GM21447 (cell line): ENCODE data around the gene BMPR1B.
"Not testable (repeated sequence)": the region's sequence is repeated elsewhere in the genome, so short reads cannot be mapped to it uniquely, and the experiment has no call there.

ENCODE experiments used
- ATAC-seq: cut with Tn5 transposase; IDR thresholded peaks from one replicate; pipeline ENCODE4 v1.9.1; 2021; ENCODE audit not compliant: unreplicated experiment

The BMPR1B gene

DNA sequence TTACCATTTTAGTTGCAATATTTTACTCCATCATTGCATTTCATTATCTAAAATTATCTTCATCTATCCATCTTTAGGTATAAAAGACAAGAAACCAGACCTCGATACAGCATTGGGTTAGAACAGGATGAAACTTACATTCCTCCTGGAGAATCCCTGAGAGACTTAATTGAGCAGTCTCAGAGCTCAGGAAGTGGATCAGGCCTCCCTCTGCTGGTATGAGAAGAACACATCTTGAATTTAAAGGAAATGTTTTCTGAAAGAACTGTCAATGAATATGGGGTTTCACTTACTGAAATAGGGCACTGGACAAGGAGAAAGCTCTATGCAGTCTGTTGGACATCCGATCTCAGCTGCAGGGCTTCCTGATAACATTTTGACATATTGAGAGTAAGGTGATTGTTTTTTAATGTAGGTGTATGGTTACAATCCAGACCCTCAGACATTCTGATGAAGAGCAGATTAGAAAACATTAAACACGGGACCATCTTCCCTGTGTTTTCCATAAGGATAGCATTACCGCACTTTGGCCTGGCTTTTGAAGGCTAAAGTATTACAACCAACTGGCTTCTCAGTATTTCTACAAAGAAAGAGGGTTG, 367.2 kb downstream of the BMPR1B start:
- no peak for ATAC-seq

DNA sequence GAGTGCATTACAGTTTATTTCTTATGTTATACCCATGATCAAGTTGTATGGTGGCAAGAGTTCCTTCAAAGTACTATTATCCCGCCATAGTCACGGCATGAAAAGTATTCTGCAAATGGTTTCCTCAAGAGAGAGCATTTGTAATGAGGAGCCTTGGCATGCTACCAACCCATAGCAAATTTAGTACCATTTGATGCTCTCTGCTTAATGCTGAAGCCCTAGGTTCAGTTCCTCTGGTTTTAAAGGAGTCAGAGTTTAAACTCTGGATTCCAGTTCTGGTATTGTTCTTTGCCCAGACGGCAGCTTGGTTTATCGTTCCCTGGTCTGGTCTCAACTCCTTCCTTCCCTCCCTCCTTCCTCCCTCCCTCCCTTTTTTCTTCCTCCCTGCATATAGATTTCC, 371.3 kb downstream of the BMPR1B start:
- ATAC-seq, result no peak

DNA sequence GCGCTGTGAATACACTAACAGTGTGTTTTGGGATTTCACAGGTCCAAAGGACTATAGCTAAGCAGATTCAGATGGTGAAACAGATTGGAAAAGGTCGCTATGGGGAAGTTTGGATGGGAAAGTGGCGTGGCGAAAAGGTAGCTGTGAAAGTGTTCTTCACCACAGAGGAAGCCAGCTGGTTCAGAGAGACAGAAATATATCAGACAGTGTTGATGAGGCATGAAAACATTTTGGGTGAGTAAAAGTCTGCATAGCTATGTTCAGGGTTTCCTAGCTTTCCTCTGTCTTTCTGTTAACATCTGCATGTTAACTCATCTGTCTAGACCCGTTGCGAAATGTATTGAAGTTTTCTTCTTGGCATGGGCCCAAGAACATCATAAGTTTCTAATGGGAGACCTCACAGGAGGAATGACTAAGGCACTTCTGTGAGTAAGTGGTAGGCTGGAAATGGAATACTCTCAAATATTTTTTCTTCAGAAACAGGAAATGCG, 372.1 kb downstream of the BMPR1B start:
- no peak for ATAC-seq

DNA sequence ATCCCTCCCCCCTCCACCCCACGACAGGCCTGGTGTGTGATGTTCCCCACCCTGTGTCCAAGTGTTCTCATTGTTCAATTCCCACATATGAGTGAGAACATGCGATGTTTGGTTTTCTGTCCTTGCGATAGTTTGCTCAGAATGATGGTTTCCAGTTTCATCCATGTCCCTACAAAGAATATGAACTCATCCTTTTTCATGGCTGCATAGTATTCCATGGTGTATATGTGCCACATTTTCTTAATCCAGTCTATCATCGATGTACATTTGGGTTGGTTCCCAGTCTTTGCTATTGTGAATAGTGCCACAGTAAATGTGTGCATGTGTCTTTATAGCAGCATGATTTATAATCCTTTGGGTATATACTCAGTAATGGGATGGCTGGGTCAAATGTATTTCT, 376.3 kb downstream of the BMPR1B start:
- ATAC-seq, result not testable (repeated sequence)

DNA sequence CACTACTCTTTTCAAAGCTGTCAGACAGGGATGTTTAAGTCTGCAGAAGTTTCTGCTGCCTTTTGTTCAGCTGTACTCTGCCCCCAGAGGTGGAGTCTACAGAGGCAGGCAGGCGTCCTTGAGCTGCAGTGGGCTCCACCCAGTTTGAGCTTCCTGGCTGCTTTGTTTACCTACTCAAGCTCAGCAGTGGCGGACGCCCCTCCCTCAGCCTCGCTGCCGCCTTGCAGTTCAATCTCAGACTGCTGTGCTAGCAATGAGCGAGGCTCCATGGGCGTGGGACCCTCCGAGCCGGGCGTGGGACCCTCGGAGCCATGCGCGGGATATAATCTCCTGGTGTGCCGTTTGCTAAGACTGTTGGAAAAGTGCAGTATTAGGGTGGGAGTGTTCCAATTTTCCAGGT, 381.7 kb downstream of the BMPR1B start:
- ATAC-seq, result not testable (repeated sequence)

DNA sequence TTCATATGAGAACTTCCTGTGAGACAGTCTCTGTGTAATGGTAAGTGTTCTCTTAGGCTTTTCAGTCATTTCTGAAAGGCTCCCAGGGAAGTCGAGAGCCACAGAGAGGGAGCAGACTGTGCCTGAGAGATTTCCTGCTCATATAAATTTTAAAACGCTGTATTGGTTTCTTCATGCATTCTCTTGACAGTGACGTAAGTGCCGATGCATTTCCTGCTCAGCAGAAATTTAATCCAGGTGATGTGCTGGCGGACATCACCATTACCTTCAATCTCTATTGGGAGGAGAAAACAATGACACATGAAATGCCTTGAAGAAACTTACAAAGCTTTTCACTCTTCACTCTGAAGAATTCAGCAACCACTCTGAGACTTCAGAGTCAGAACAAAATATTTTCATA, 383.6 kb downstream of the BMPR1B start:
- no peak for ATAC-seq

DNA sequence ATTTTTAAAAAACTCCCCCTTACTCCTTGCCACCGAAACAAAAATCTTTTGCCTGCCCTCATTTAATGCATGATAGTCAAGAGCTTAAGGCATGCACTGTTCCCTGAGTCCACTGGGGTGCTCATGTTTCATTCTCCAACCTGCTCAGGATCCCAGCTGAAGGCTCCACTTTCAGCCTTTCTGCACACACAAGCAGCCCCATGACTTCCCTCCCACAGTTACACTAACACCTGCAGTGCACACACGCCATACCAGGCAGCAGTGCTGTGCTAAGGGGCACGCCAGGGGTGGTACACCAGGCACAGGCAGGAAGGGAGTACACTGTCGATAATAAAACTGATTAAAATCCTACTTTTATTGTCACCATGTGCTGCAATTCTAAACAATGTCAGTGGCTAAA, 385.2 kb downstream of the BMPR1B start:
- no peak for ATAC-seq

DNA sequence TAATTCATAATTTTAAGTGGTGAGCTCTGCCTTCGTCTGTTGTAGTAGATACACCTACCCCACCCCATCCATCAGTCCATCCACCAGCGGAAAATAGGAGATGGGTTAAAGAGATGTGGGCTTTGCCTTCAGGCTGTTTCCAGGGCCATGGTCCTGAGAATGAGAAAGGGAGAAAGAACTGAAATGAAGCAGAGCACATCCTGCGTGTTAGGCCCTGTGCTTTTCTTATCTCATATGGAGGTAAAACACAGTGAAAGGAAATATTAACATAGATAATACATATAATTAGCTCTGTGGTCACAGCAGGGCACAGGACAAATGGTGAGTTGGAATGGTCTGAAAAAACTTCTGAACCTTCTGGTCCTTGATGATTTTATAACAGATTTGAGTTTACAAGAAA, 393.5 kb downstream of the BMPR1B start:
- ATAC-seq, result no peak

DNA sequence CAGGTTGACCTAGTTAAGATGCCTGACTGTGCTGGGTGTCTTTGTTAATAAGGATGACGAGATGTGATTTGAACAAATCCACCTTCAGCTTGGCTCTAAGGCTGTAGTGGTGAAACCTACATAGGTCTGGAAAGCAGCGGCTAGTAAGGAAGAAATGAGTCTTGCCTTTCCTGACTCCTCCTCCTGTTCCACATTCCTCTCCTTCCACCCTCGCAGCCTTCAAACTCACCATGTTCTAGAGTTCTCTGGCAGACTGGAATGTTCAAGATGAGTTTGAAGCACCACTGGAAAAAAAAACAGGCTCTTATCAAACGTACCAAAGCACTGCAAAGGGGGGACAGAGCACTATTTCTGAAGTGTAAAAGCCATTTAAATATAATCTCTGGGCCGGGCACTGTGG, 395.4 kb downstream of the BMPR1B start:
- no peak for ATAC-seq

DNA sequence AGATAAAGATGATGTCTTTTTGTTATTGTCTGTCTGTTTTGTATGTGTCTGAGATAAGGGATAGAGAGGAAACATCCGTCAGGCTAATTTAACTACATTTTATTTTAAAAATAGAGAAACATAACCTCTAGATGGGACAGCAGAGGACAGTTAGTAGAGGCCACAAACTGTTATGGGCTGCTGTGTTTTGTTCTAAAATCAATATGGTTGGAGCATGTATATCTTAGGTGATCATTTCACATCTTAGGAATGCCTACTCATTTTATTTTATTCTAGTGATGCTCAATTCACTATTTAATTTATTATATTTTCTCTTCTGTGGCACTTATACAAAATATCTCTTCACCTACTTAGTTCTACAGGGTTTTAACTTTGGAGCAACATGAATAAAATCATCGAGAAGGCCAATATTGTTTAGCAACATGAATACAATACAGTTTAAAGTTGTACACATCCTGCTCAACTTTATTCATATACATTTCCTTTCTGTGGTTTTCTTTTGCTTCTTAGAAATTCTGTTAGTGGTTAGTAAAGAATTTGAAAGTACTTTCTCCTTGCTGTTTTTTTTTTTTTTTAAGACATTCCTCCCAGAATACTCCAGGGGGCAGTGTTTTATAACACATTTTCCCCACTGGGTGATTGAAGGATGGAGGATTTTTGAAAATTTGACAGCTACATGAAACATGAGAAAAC, 398.1 kb downstream of the BMPR1B start:
- no peak for ATAC-seq

DNA sequence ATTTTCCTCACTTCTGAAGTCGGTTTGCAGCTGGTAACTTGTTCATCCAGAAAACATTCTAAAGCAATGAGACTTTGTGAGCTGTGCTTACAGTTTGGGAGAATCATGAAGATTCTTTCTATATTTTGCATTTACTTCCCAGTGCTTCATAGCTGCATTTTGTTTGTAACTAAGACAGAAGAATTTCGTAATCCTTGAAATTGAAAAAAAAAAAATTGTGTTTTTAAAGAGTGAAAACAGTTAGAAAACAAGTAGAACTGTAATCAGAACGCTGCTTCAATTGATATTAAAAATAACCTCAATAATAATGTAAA, 398.7 kb downstream of the BMPR1B start:
- no peak for ATAC-seq

DNA sequence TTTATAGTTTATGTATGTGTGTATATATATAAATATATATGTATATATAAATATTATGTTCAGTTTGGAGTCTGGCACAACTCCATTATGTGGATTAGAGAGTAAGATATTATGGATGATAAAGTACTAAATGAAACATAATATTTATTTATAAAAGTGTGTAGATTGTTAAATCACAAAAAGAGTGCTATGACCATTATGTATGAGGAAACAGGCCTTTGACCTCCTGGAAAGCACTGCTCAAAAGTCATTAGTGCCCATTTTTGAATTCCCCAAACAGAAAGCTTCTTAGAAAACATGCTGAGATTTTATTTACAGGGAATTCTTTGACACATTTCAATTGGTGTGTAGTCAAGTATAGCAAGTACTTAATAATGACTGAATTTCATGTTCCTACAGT, 399.8 kb downstream of the BMPR1B start:
- ATAC-seq, result no peak

DNA sequence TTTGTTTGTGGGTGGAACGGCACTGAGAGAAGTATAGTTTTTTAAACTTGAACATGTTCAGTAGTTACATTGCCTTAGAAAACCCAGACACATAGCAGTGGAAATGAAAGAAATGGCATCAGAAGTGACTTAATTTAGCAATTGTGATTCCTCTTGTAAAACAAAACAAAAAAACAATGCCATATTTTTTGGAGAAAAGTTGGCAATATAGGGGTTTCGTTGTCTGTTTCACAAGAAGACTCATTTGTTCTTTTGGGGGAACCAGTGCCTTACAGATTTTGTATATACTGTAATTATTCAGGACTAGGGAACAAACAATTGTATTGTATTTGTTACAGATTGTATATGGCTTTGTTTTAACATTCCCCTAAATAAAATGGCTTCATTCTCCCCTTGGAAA, 400.3 kb downstream of the BMPR1B start:
- no peak for ATAC-seq

DNA sequence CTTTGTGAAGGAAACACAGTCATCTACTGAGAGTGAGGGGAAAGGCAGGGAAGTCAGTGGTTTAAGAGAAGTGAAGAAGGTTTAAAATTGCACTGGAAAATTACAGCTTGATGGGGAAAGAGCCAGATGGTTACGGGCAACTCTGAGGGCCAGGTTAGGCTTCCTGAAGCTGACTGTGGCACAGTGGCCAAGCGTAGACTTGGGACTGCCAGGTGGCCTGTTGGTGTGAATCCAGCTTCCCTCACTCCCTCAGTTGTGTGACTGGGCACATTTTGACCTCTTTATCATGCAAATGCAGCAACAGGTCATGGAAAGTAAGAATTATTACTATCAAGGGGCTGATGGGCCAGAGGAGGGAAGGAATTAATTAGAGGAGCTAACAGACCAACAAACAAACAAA, 400.9 kb downstream of the BMPR1B start:
- no peak for ATAC-seq

DNA sequence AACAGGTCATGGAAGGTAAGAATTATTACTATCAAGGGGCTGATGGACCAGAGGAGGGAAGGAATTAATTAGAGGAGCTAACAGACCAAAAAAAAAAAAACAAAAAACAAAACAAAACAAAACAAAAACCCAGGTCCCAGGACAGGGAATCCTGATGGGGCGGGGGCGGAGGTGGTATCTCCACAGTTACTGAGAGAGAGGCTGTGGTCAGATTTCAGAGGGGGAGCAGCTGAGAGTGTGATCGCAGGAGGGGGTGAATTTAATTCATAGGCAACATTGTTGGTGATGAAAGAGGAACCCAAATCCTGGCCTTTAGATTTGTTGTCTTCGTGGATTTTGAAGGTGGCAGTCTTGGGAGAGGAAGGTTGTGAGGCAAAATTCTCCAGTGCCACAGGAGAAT, 401.6 kb downstream of the BMPR1B start:
- no peak for ATAC-seq

DNA sequence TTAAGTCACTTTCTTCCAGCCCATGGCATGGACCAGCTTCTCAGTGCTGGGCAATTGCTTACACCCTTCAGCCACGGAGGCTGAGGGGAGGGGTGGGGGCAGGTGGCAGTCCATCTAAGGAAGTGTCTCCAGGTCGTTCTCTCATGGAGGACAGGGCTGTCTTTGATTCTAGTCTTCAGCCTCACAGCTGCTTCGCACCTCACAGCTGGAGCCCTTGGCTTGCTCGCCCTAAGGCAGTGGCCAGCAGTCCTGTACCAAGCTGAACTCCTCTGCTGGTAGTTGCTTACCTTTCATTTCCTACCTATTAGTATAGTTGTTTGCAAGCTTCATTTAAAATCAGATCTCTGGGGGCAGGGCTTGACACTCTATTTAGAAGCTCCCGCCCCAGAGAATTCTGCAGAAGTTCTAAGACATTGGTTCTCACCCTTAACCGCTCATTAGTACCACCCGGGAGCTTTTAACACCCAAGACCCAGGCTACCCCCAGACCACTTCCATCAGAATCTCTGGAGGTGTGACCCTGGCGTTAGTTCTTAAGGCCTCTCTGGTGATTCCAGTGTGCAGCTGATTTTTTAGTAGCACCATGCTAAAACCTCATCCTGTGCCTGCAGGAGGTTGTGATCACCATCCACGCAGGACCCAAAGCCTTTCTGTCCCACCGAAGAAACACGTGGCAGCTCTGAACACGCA, 404.2 kb downstream of the BMPR1B start:
- ATAC-seq, result no peak

DNA sequence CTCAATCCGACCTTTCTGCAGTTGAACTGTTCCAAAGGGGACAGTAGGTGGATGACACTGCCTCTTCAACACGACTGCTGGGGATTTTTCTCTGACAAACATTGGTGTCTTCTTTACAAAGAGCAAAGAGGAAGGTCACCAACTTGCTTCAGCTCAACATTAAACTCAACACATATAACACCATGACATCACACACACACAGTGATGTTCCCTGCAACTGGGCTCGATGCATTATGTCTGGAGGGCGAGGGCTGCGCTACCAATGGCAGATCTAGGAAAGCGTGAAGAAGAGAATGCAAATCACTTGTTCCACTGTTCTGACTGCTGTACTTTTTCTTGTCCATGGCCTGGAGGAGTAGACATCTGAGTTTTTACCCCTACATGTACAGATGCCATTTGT, 405.1 kb downstream of the BMPR1B start:
- no peak for ATAC-seq

DNA sequence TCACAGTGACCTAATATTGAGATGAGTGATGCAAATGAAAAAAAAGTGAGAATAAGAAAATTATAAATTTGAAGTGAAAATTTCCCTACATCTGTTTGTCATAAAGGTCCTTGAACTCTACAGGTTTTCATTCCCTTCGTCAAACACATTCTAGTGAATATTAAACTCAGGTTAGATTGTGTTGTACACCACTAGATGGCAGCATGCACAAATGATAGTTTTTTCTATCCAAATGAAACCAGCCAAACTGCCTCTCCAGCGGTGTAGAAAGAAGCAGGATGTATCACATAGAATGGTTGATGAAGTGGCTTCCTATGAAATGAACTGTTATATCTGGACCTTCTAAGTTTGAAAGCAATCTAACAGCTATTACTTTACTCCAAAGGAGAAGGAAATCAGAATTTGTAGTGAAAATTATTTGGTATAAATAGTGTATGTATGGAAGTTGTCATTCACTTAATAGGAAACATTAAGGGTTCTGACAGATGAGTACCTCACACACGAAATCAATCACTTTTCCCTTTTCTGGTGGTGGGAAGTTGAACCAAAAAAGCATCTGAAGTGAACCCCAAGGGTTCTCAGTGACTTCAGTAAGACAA, 408.3 kb downstream of the BMPR1B start:
- peak; percentile 88 for ATAC-seq

DNA sequence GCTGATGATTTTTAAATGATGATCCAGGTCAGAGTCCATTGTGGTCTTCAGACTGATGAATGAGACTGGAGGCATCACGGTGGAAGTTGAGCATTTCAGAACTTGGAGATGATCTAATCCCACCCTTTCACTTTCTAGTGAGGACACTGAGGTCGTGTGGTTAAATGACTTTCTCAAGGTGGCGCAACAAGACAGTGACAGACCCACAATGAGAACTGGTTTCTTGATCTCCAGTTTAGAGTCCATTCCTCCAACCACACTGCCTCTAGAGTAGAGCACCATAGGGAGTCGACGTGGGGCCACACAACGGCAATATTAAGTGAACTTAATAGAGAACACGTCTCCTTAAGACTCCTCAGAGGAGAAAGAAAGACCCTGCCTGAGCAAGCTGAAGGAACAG, 410.1 kb downstream of the BMPR1B start:
- no peak for ATAC-seq

DNA sequence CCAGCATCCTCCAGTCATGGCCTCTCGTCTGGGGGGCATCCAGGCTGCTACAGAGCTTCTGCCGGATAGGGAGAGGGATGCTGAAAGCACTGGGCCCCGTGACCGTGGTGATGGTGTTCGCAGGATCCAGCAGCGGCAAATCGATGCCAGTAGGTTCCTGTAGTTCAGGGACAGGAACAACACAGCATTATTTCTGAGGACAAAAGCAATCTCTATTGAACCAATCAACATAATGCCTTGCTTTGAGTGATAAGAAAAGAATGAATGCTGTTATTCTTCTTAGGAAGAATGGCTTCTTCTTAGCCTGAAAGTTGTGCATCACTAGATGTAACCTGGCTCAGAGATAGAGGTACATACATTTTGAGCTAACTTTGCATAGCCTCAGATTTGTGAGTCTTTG, 412.4 kb downstream of the BMPR1B start:
- no peak for ATAC-seq

DNA sequence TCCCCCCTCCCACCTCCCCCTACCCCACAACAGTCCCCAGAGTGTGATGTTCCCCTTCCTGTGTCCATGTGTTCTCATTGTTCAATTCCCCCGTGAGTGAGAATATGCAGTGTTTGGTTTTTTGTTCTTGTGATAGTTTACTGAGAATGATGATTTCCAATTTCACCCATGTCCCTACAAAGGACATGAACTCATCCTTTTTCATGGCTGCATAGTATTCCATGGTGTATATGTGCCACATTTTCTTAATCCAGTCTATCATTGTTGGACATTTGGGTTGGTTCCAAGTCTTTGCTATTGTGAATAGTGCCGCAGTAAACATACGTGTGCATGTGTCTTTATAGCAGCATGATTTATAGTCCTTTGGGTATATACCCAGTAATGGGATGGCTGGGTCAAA, 413.6 kb downstream of the BMPR1B start:
- ATAC-seq, result not testable (repeated sequence)

DNA sequence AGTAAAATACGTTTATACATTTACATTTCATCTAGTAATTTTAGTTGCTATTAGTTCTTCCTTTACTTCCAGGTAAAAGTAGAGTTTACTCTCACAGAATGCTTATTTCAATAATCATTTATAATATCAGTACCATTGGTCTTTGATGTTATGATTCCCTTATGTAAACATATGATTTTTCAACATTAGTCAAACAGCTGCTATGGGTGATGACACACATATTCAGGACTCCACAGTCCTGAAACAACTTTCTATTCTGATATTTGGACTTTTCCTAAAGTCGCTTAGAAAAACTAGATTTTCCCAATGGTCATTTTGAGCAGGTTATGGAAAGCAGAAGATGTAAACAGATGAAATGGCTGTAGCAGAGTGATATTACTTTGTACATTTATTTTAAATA, 421.2 kb downstream of the BMPR1B start:
- no peak for ATAC-seq
